NB4 (cell line): ENCODE measurements around the gene TMEM235.
A peak's percentile ranks its signal among the peaks of the same experiment; 100 is the strongest.

Experiments
- MYC ChIP-seq: IDR thresholded peaks from 2 replicates; pipeline ENCODE4 v1.6.1; 2011; ENCODE audit warnings: low read depth, low read length
- POLR2A ChIP-seq: IDR thresholded peaks from 2 replicates; pipeline ENCODE4 v1.6.1; 2011; ENCODE audit warnings: mild to moderate bottlenecking; ENCODE audit not compliant: insufficient read length; ENCODE audit errors: extremely low read depth
- TF ChIP-seq, protein P1 (sequence below): IDR thresholded peaks from one replicate; pipeline ENCODE4 v1.5.1; 2012; ENCODE audit warnings: low read depth, low read length

- TF ChIP-seq, protein P1, sequence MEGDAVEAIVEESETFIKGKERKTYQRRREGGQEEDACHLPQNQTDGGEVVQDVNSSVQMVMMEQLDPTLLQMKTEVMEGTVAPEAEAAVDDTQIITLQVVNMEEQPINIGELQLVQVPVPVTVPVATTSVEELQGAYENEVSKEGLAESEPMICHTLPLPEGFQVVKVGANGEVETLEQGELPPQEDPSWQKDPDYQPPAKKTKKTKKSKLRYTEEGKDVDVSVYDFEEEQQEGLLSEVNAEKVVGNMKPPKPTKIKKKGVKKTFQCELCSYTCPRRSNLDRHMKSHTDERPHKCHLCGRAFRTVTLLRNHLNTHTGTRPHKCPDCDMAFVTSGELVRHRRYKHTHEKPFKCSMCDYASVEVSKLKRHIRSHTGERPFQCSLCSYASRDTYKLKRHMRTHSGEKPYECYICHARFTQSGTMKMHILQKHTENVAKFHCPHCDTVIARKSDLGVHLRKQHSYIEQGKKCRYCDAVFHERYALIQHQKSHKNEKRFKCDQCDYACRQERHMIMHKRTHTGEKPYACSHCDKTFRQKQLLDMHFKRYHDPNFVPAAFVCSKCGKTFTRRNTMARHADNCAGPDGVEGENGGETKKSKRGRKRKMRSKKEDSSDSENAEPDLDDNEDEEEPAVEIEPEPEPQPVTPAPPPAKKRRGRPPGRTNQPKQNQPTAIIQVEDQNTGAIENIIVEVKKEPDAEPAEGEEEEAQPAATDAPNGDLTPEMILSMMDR, result peak; percentile 91
- TF ChIP-seq POLR2A (no peak), MYC (no peak)
Observed at GRCh38 chr17:78289802-78290363, 58.5 kb downstream of the TMEM235 start.
